ENCODE results near the gene UNC80.

Gene UNC80, protein sequence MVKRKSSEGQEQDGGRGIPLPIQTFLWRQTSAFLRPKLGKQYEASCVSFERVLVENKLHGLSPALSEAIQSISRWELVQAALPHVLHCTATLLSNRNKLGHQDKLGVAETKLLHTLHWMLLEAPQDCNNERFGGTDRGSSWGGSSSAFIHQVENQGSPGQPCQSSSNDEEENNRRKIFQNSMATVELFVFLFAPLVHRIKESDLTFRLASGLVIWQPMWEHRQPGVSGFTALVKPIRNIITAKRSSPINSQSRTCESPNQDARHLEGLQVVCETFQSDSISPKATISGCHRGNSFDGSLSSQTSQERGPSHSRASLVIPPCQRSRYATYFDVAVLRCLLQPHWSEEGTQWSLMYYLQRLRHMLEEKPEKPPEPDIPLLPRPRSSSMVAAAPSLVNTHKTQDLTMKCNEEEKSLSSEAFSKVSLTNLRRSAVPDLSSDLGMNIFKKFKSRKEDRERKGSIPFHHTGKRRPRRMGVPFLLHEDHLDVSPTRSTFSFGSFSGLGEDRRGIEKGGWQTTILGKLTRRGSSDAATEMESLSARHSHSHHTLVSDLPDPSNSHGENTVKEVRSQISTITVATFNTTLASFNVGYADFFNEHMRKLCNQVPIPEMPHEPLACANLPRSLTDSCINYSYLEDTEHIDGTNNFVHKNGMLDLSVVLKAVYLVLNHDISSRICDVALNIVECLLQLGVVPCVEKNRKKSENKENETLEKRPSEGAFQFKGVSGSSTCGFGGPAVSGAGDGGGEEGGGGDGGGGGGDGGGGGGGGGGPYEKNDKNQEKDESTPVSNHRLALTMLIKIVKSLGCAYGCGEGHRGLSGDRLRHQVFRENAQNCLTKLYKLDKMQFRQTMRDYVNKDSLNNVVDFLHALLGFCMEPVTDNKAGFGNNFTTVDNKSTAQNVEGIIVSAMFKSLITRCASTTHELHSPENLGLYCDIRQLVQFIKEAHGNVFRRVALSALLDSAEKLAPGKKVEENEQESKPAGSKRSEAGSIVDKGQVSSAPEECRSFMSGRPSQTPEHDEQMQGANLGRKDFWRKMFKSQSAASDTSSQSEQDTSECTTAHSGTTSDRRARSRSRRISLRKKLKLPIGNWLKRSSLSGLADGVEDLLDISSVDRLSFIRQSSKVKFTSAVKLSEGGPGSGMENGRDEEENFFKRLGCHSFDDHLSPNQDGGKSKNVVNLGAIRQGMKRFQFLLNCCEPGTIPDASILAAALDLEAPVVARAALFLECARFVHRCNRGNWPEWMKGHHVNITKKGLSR (N-terminal part only)

DNA sequence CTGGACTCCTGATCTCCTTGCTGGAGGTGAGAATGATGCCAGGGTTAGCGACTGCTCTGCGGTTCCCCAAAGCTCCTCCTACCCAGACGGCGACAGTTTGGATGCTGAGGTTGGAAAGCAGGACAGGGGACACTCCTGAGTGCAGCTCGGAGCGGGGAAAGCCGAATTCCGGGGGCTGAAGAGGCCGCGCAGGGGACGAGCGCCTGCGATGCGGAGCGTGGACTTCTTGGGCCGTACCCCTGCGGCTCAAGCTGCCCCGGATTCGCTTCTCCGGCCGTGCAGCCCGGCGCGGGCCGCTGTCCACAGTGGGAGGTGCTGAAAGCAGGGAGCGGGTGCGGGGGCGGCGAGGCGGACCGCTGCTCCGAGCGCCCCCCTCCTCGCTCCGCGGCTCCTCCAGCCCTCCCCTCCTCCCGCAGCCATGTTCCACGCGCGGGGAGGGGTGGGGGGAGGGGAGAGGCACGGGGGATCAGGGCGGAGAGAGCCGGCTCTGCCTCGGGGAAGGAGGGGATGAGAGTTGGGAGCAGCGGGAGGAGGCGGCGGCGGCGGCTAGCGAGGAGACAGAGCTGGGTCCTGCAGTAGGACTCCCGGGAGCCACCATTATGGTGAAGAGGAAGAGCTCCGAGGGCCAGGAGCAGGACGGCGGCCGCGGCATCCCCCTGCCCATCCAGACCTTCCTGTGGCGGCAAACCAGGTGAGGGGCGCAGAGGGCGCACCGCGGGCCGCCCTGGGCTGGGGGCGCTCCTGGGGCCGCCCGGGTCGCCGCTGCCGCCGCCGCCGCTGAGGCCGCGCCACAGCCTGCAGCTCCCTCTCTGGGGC, at the start of gene UNC80:
Gene UNC80 (plus strand): TSS at position 359 of the 816 bp plus-strand sequence. CDS start 241 bp downstream, at position 600.
- TF ChIP-seq, protein P1, sequence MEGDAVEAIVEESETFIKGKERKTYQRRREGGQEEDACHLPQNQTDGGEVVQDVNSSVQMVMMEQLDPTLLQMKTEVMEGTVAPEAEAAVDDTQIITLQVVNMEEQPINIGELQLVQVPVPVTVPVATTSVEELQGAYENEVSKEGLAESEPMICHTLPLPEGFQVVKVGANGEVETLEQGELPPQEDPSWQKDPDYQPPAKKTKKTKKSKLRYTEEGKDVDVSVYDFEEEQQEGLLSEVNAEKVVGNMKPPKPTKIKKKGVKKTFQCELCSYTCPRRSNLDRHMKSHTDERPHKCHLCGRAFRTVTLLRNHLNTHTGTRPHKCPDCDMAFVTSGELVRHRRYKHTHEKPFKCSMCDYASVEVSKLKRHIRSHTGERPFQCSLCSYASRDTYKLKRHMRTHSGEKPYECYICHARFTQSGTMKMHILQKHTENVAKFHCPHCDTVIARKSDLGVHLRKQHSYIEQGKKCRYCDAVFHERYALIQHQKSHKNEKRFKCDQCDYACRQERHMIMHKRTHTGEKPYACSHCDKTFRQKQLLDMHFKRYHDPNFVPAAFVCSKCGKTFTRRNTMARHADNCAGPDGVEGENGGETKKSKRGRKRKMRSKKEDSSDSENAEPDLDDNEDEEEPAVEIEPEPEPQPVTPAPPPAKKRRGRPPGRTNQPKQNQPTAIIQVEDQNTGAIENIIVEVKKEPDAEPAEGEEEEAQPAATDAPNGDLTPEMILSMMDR (IDR thresholded peaks at IDR 0.05; ENCODE audit: borderline replicate concordance, insufficient read depth, low read depth, low read length): no peak
- no peak within 1 kb of the TSS for H3K4me3 ChIP-seq (ENCODE audit: low read depth, low read length)

GRCh38 chr2:209726311-209726710, 45.3 kb upstream of the UNC80 start:
- H3K4me3 ChIP-seq (ENCODE audit: low read depth, low read length): no peak overlapping the region
- TF ChIP-seq, protein P1 (IDR thresholded peaks at IDR 0.05; ENCODE audit: borderline replicate concordance, insufficient read depth, low read depth, low read length): no peak

- TF ChIP-seq, protein P1 (IDR thresholded peaks at IDR 0.05; ENCODE audit: borderline replicate concordance, insufficient read depth, low read depth, low read length): no peak
- H3K4me3 ChIP-seq (ENCODE audit: low read depth, low read length): no peak overlapping the region
These were observed 44.6 kb upstream of the UNC80 start for GRCh38 chr2:209727077-209727476.

GRCh38 chr2:209734805-209735204, 36.8 kb upstream of the UNC80 start:
- TF ChIP-seq, protein P1 (IDR thresholded peaks at IDR 0.05; ENCODE audit: borderline replicate concordance, insufficient read depth, low read depth, low read length): no peak
- no peak overlapping the region for H3K4me3 ChIP-seq (ENCODE audit: low read depth, low read length)

DNA sequence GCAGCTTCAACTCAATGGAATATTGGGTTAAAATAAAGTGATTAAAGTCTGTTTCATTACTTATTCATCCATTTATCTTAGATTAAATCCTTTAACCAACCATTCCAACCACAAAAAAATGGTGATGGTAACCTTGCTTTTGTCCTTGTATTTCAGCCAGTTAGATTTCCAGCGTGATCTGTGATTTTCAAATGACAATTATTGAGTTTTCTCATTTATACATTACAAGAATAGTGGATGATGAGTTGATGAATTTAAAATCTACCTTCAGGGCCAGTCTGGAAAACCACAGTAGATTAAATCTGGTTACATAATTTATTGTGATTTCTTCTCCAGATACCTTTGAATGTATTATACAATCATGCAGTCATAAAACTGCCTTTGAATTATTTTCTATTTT, 29.7 kb upstream of the UNC80 start:
- TF ChIP-seq, protein P1 (IDR thresholded peaks at IDR 0.05; ENCODE audit: borderline replicate concordance, insufficient read depth, low read depth, low read length): no peak
- H3K4me3 ChIP-seq (ENCODE audit: low read depth, low read length): no peak overlapping the region

- H3K4me3 ChIP-seq (ENCODE audit: low read depth, low read length): no peak overlapping the region
- TF ChIP-seq, protein P1 (IDR thresholded peaks at IDR 0.05; ENCODE audit: borderline replicate concordance, insufficient read depth, low read depth, low read length): no peak
These were observed 18.6 kb upstream of the UNC80 start for GRCh38 chr2:209753020-209753419.

Data from GM12875 (cell line).